GM12878 (cell line): Measurements from ENCODE around the gene RAC2. TPM values are rescaled to one million over a fixed set of nuclear protein-coding genes. Genes with fewer than 3 reads are reported as not detected.

Source experiments
- ATAC-seq: fragments of 200-7000 bp; cut with Tn5 transposase; 3 replicates; pipeline ENCODE4 v1.9.1; 2020; ENCODE audit warnings: mild to moderate bottlenecking, moderate library complexity
- BruUV-seq: library from RNA; stranded (reverse); fragments of 400-500 nt; replicated peaks from 2 replicates; lab custom pipeline; 2021; lab: Mats Ljungman, UMichigan
- CTCF ChIA-PET: fragments of 300-600 bp; sonication (Branson Sonifier 250); formaldehyde crosslinking; extraction: SDS; loops from one replicate; lab custom pipeline; 2021; ENCODE audit warnings: inconsistent platforms; lab: Yijun Ruan, JAX
- POLR2A ChIA-PET: fragments of 350-600 bp; formaldehyde crosslinking; extraction: SDS; loops from one replicate; lab custom pipeline; 2021; ENCODE audit warnings: inconsistent platforms; lab: Charles Lee
- RAD21 ChIA-PET: fragments of 300-600 bp; sonication (Branson Sonifier 250); formaldehyde crosslinking; loops from one replicate; lab custom pipeline; 2023; ENCODE audit warnings: antibody characterized with exemption; ENCODE audit not compliant: unreplicated experiment; lab: Charles Lee
- SMC1A ChIA-PET: fragments of 300-600 bp; sonication (Branson Sonifier 250); formaldehyde crosslinking; loops from one replicate; lab custom pipeline; 2023; ENCODE audit not compliant: unreplicated experiment, uncharacterized antibody; lab: Charles Lee
- DNase-seq: peaks from one replicate; pipeline ENCODE4 v3.0.0-alpha.2; 2011; ENCODE audit warnings: low read depth, low spot score
- FAIRE-seq: peaks from 3 replicates; lab custom pipeline; 2011; peaks lifted over from hg19 to GRCh38; lab: Jason Lieb, UNC
- H2AFZ ChIP-seq: 2 replicates; pipeline ENCODE4 v1.6.0; 2011; ENCODE audit warnings: low read depth, low read length, control low read depth; ENCODE audit not compliant: control insufficient read depth
- H3K27ac ChIP-seq: 2 replicates; pipeline ENCODE4 v1.5.1; 2011; ENCODE audit warnings: control low read depth; ENCODE audit not compliant: control insufficient read depth, insufficient read depth
- H3K27me3 ChIP-seq, 2 experiments: replicated peaks in 1 of 2; 2 replicates each; pipeline versions ENCODE4 v1.6.0 to v1.6.1; 2011; ENCODE audit warnings: low read length in 1 of 2; ENCODE audit not compliant: control insufficient read depth in 2 of 2, insufficient read depth in 2 of 2
- H3K36me3 ChIP-seq, 2 experiments: 2 replicates each; pipeline ENCODE4 v1.5.1; 2011; ENCODE audit warnings: low read length in 1 of 2; ENCODE audit not compliant: control insufficient read depth in 2 of 2, insufficient read depth in 2 of 2
- H3K4me1 ChIP-seq: 2 replicates; pipeline ENCODE4 v1.6.1; 2011; ENCODE audit warnings: mild to moderate bottlenecking, low read length, moderate library complexity, mixed read lengths; ENCODE audit not compliant: control insufficient read depth, insufficient read depth
- H3K4me2 ChIP-seq: 2 replicates; pipeline ENCODE4 v1.6.0; 2011; ENCODE audit warnings: control low read depth; ENCODE audit not compliant: control insufficient read depth, insufficient read depth
- H3K4me3 ChIP-seq: fragments of 200-600 bp; sonication (generic); 2 replicates; pipeline ENCODE4 v1.5.1; 2016
- H3K79me2 ChIP-seq: 2 replicates; pipeline ENCODE4 v1.6.0; 2011; ENCODE audit warnings: low read length; ENCODE audit not compliant: control insufficient read depth, insufficient read depth
- H3K9ac ChIP-seq: 2 replicates; pipeline ENCODE4 v1.8.0; 2011; ENCODE audit warnings: low read length, control low read depth, mixed read lengths; ENCODE audit not compliant: control insufficient read depth, insufficient read depth
- H3K9me3 ChIP-seq: replicated peaks from 3 replicates; pipeline ENCODE4 v1.5.1; 2011; ENCODE audit warnings: mild to moderate bottlenecking, low read length; ENCODE audit not compliant: control insufficient read depth, insufficient read depth
- H4K20me1 ChIP-seq: 2 replicates; pipeline ENCODE4 v1.6.0; 2011; ENCODE audit not compliant: control insufficient read depth, insufficient read depth
- CBX3 ChIP-seq: fragments of 200-600 bp; sonication (generic); IDR thresholded peaks from 2 replicates; pipeline ENCODE4 v1.6.1; 2016; ENCODE audit warnings: low read depth, borderline replicate concordance
- EP300 ChIP-seq, 2 experiments: fragments of 150-350 bp in 1 of 2; IDR thresholded peaks; 2 replicates each; pipeline ENCODE4 v1.6.1; 2011 to 2012; ENCODE audit warnings: low read depth in 2 of 2, low read length in 2 of 2, borderline replicate concordance in 1 of 2, improper control_type of control experiment in 1 of 2, inconsistent platforms in 1 of 2; ENCODE audit not compliant: control insufficient read depth in 1 of 2
- IRF5 ChIP-seq: fragments of 450-650 bp; IDR thresholded peaks from 2 replicates; pipeline ENCODE4 v1.6.1; 2017; ENCODE audit warnings: borderline replicate concordance
- LARP7 ChIP-seq: fragments of 450-650 bp; IDR thresholded peaks from 2 replicates; pipeline ENCODE4 v1.6.1; 2017; ENCODE audit warnings: mild to moderate bottlenecking
- WGBS: methylation state at CpG from one replicate; pipeline ENCODE4 v1.1.6; 2016; ENCODE audit warnings: low lambda C conversion rate; ENCODE audit not compliant: insufficient replicate concordance, insufficient coverage; ENCODE audit errors: missing lambda C conversion rate; 5-methylcytosine and 5-hydroxymethylcytosine counted together
- in situ Hi-C: fragments of 300-500 bp; cut with MboI; formaldehyde crosslinking; loops from 9 replicates; pipeline ENCODE4 v1.14.3; 2018; ENCODE audit warnings: mixed read lengths
- intact Hi-C: fragments of 100-400 bp; cut with micrococcal nuclease; formaldehyde crosslinking; loops from one replicate; pipeline ENCODE4 v1.14.2; 2022; ENCODE audit not compliant: unreplicated experiment
- polyA plus RNA-seq, 11 experiments: library from polyadenylated mRNA; depleted of rRNA in 4 of 11; unstranded in 6 of 11; stranded (reverse) in 5 of 11; fragments of >200 nt; fragmentation: Nextera tagmentation in 4 of 11; fragmentation: Illumina TruSeq in 1 of 11; extraction: Ambion mirVana in 4 of 11; extraction: Trizol in 1 of 11; gene quantifications; 1 replicate in 1 of 11; 2 replicates in 10 of 11; pipeline versions ENCODE4 v1.2.1 to v1.2.3, GENCODE V29; 2011 to 2016; ENCODE audit warnings: inconsistent platforms in 2 of 11, missing spikeins in 2 of 11, low read depth in 1 of 11
- total RNA-seq, 4 experiments: library from RNA; depleted of rRNA in 3 of 4; stranded (reverse); fragments of >200 nt in 3 of 4; fragmentation: Illumina TruSeq in 1 of 4; extraction: Trizol in 1 of 4; gene quantifications; 2 replicates each; pipeline versions ENCODE4 v1.2.1 to v1.2.3, GENCODE V29; 2013 to 2021

The RAC2 gene
- total and polyA plus RNA-seq, 10 of the 15 experiments (the other 5 are each of a cell fraction or from before 2014, with no cell fraction given): 102 to 386 (median 304) TPM

- CTCF ChIA-PET: interaction anchor here (1.1 to 5.7 kb wide), 10 partner anchors 8 to 108 kb away, joined by 3 to 111 read pairs (median 12); partner anchors contain the start of gene RAC2
Measured at GRCh38 chr22:37202001-37202555, 42.0 kb downstream of the RAC2 start.

More at GRCh38 chr22:37202001-37202555, 42.0 kb downstream of the RAC2 start:
- ChIA-PET POLR2A (interaction anchor here (1.6 to 5.0 kb wide), 5 partner anchors 16 to 81 kb away, joined by 4 to 55 read pairs (median 20); partner anchors contain the start of gene RAC2), RAD21 (interaction anchor here (2.3 to 7.1 kb wide), 6 partner anchors 14 to 58 kb away, joined by 11 to 104 read pairs (median 50); partner anchors contain the start of gene RAC2), SMC1A (interaction anchor here (1.3 to 6.9 kb wide), 5 partner anchors 16 to 65 kb away, joined by 4 to 84 read pairs (median 52); partner anchors contain the start of gene RAC2)
- Histone ChIP-seq H3K4me2 (no peak overlapping the region), H3K9me3 (no peaks in the 10 kb centered on the region), H3K27me3 (no peaks in the 10 kb centered on the region), H3K4me1 (peaks cover 31% of the 10 kb centered on the region), H3K27ac (no peak overlapping the region), H2AFZ (no peak overlapping the region), H3K36me3 (no peaks in the 10 kb centered on the region), H4K20me1 (no peaks in the 10 kb centered on the region), H3K79me2 (peaks cover 5% of the 10 kb centered on the region), H3K4me3 (no peak overlapping the region), H3K9ac (no peak overlapping the region)
- ATAC-seq (no peak), DNase-seq (no peak), FAIRE-seq (no peak)
- TF ChIP-seq IRF5 (no peak), EP300 (IDR thresholded peaks at IDR 0.05; ENCODE audit: borderline replicate concordance in 1 of 2, control insufficient read depth in 1 of 2, low read depth in 2 of 2, low read length in 2 of 2) (no peak), CBX3 (no peak), LARP7 (no peak)
- no TSS peak for BruUV-seq
- in situ Hi-C loops (loop anchor here (25.0 kb wide), 1 partner anchor 1815 kb away; the partner anchor contains the start of gene HMOX1), intact Hi-C loops (no loop called here)
- 96% methylated on average over 5 of the region's 5 CpGs for WGBS
